Keratinocyte (primary cell): ENCODE measurements around the gene ATP8A2. TPM values are rescaled to one million over a fixed set of nuclear protein-coding genes. Genes with fewer than 3 reads are reported as not detected.
A peak's percentile ranks its signal among the peaks of the same experiment; 100 is the strongest.
"Not testable (repeated sequence)": the region's sequence is repeated elsewhere in the genome, so short reads cannot be mapped to it uniquely, and the experiment has no call there.

ENCODE experiments used
- DNase-seq: peaks from one replicate; pipeline ENCODE4 v3.0.0-alpha.2; 2011; ENCODE audit warnings: low read depth, missing footprints, low spot score
- FAIRE-seq: peaks from 2 replicates; lab custom pipeline; 2011; peaks lifted over from hg19 to GRCh38; lab: Jason Lieb, UNC
- H2AFZ ChIP-seq: 2 replicates; pipeline ENCODE4 v1.6.0; 2012; ENCODE audit warnings: low read length, control low read depth, inconsistent platforms; ENCODE audit not compliant: control insufficient read depth
- H3K27ac ChIP-seq: 2 replicates; pipeline ENCODE4 v1.5.1; 2011; ENCODE audit warnings: low read length; ENCODE audit not compliant: control insufficient read depth, insufficient read depth
- H3K27me3 ChIP-seq: 3 replicates; pipeline ENCODE4 v1.6.0; 2011; ENCODE audit warnings: low read length; ENCODE audit not compliant: control insufficient read depth, insufficient read depth; ENCODE audit errors: extremely low read depth
- H3K36me3 ChIP-seq, 2 experiments: 2 replicates in 1 of 2; 3 replicates in 1 of 2; pipeline ENCODE4 v1.5.1; 2011; ENCODE audit warnings: low read length in 2 of 2, mild to moderate bottlenecking in 1 of 2; ENCODE audit not compliant: control insufficient read depth in 2 of 2, insufficient read depth in 2 of 2; ENCODE audit errors: extremely low read depth in 1 of 2
- H3K4me1 ChIP-seq: 3 replicates; pipeline ENCODE4 v1.5.1; 2011; ENCODE audit warnings: low read length; ENCODE audit not compliant: control insufficient read depth, insufficient read depth; ENCODE audit errors: extremely low read depth
- H3K4me2 ChIP-seq: 3 replicates; pipeline ENCODE4 v1.6.0; 2011; ENCODE audit warnings: low read depth, low read length; ENCODE audit not compliant: control insufficient read depth, insufficient read depth; ENCODE audit errors: extremely low read depth
- H3K4me3 ChIP-seq, 3 experiments: fragments of 200-600 bp in 1 of 3; sonication (generic) in 1 of 3; 2 replicates in 2 of 3; 3 replicates in 1 of 3; pipeline ENCODE4 v1.5.1; 2011 to 2016; ENCODE audit warnings: low read length in 3 of 3, mild to moderate bottlenecking in 3 of 3, control low read depth in 2 of 3, inconsistent platforms in 1 of 3, low read depth in 1 of 3, mixed read lengths in 1 of 3, mixed run types in 1 of 3, moderate library complexity in 1 of 3; ENCODE audit not compliant: control insufficient read depth in 2 of 3, insufficient read depth in 2 of 3; ENCODE audit errors: extremely low read depth in 1 of 3
- H3K79me2 ChIP-seq: 2 replicates; pipeline ENCODE4 v1.6.0; 2012; ENCODE audit warnings: low read length; ENCODE audit not compliant: control insufficient read depth, insufficient read depth
- H3K9ac ChIP-seq: 3 replicates; pipeline ENCODE4 v1.6.0; 2011; ENCODE audit warnings: low read length; ENCODE audit not compliant: control insufficient read depth, insufficient read depth; ENCODE audit errors: extremely low read depth
- H3K9me1 ChIP-seq: 3 replicates; pipeline ENCODE4 v1.6.0; 2011; ENCODE audit warnings: low read length; ENCODE audit not compliant: control insufficient read depth, insufficient read depth; ENCODE audit errors: extremely low read depth
- H3K9me3 ChIP-seq: 2 replicates; pipeline ENCODE4 v1.5.1; 2012; ENCODE audit warnings: low read depth, low read length; ENCODE audit not compliant: control insufficient read depth
- H4K20me1 ChIP-seq: 3 replicates; pipeline ENCODE4 v1.6.0; 2011; ENCODE audit warnings: low read length; ENCODE audit not compliant: control insufficient read depth, insufficient read depth; ENCODE audit errors: extremely low read depth
- CTCF ChIP-seq, 3 experiments: IDR thresholded peaks in 1 of 3; conservative IDR thresholded peaks in 1 of 3; optimal IDR thresholded peaks in 1 of 3; 2 replicates in 2 of 3; 3 replicates in 1 of 3; pipeline versions ENCODE3 to v1.5.1; 2011; ENCODE audit warnings: low read length in 3 of 3, mild to moderate bottlenecking in 3 of 3, moderate library complexity in 2 of 3, control low read depth in 1 of 3, inconsistent platforms in 1 of 3; ENCODE audit not compliant: insufficient read depth in 2 of 3; ENCODE audit errors: extremely low read depth in 1 of 3
- EZH2 ChIP-seq: IDR thresholded peaks from one replicate; pipeline ENCODE4 v1.6.1; 2012; ENCODE audit warnings: inconsistent platforms, mild to moderate bottlenecking, low read length, moderate library complexity
- dilution Hi-C: fragments of 300-500 bp; cut with MboI; formaldehyde crosslinking; loops from one replicate; pipeline ENCODE4 v1.7.0; 2020; ENCODE audit warnings: low sequenced_read_pairs; ENCODE audit not compliant: extremely low pct_ligation_motif_present
- polyA plus RNA-seq, 5 experiments: library from polyadenylated mRNA; depleted of rRNA in 3 of 5; stranded (reverse) in 3 of 5; stranded (forward) in 1 of 5; unstranded in 1 of 5; fragments of >200 nt; gene quantifications; 1 replicate in 1 of 5; 2 replicates in 3 of 5; 3 replicates in 1 of 5; pipeline versions ENCODE4 v1.2.1 to v1.2.3, GENCODE V29; 2011 to 2012; ENCODE audit warnings: missing spikeins in 2 of 5, low read depth in 1 of 5, low replicate concordance in 1 of 5

ATP8A2 gene
- polyA plus RNA-seq, 1 donor (not counting 4 experiments of a cell fraction or from before 2014, with no cell fraction given), result 0.16 TPM

GRCh38 chr13:25771202-25771601 lies 399.4 kb downstream of the ATP8A2 start:
- no peaks in the 10 kb centered on the region for H3K9me1 ChIP-seq
- H3K9ac ChIP-seq, result no peak overlapping the region
- H3K9me3 ChIP-seq, result no peaks in the 10 kb centered on the region
- DNase-seq, result peak; percentile 52
- TF ChIP-seq CTCF (optimal IDR thresholded peaks at IDR 0.05 in 1 of 3, IDR thresholded peaks at IDR 0.05 in 1 of 3, conservative IDR thresholded peaks at IDR 0.05 in 1 of 3; ENCODE audit: extremely low read depth in 1 of 3, insufficient read depth in 2 of 3, low read length in 3 of 3), result no peak
- no peak for TF ChIP-seq EZH2
- no peaks in the 10 kb centered on the region for H3K36me3 ChIP-seq
- H3K4me1 ChIP-seq, result peaks cover 25% of the 10 kb centered on the region
- no peak overlapping the region for H2AFZ ChIP-seq
- peak overlapping the region; percentile 61 for H3K27ac ChIP-seq
- no peaks in the 10 kb centered on the region for H3K27me3 ChIP-seq
- H3K4me3 ChIP-seq, result no peak overlapping the region
- peak overlapping the region; percentile 62 for H3K4me2 ChIP-seq
- H3K79me2 ChIP-seq, result no peaks in the 10 kb centered on the region
- H4K20me1 ChIP-seq, result no peaks in the 10 kb centered on the region
- FAIRE-seq, result peak; percentile 65
- dilution Hi-C loops, result no loop called here

GRCh38 chr13:25771641-25772478 lies 400.1 kb downstream of the ATP8A2 start:
- Histone ChIP-seq H2AFZ (no peak overlapping the region), H3K36me3 (no peaks in the 10 kb centered on the region), H3K27ac (peak overlapping the region; percentile 61), H3K9me1 (no peaks in the 10 kb centered on the region), H3K4me3 (peak overlapping the region in 1 of 3 experiments; percentile 9), H3K27me3 (no peaks in the 10 kb centered on the region), H3K9me3 (no peaks in the 10 kb centered on the region), H3K4me1 (peaks cover 21% of the 10 kb centered on the region), H3K79me2 (no peaks in the 10 kb centered on the region), H3K9ac (peak overlapping the region; percentile 14), H4K20me1 (no peaks in the 10 kb centered on the region), H3K4me2 (peak overlapping the region; percentile 62)
- DNase-seq (peak; percentile 46), FAIRE-seq (peak; percentile 75)
- dilution Hi-C loops, result no loop called here
- no peak for TF ChIP-seq CTCF (optimal IDR thresholded peaks at IDR 0.05 in 1 of 3, IDR thresholded peaks at IDR 0.05 in 1 of 3, conservative IDR thresholded peaks at IDR 0.05 in 1 of 3; ENCODE audit: extremely low read depth in 1 of 3, insufficient read depth in 2 of 3, low read length in 3 of 3)
- TF ChIP-seq EZH2, result no peak

- H3K9me1 ChIP-seq, H2AFZ ChIP-seq, H3K79me2 ChIP-seq, H3K9ac ChIP-seq, H3K36me3 ChIP-seq, H3K9me3 ChIP-seq, FAIRE-seq, H4K20me1 ChIP-seq, H3K27me3 ChIP-seq, dilution Hi-C loops, H3K4me3 ChIP-seq, DNase-seq, H3K27ac ChIP-seq: not testable (repeated sequence)
- peak overlapping the region; percentile 62 for H3K4me2 ChIP-seq
- H3K4me1 ChIP-seq, result peaks cover 19% of the 10 kb centered on the region
Measured at GRCh38 chr13:25772534-25772933, 400.8 kb downstream of the ATP8A2 start.
